Activated CD4-positive, alpha-beta T cell treated with anti-CD3 and anti-CD28 coated beads for 1 hour (primary cell): ENCODE results near the gene CTNNA2.

ENCODE experiments used
- DNase-seq: peaks from one replicate; pipeline ENCODE4 v3.0.0-alpha.2; 2020

Gene CTNNA2

GRCh38 chr2:79619442-79619841, 106.6 kb downstream of the CTNNA2 start:
- DNase-seq: no peak

- DNase-seq: no peak
These were observed 107.1 kb downstream of the CTNNA2 start for GRCh38 chr2:79619976-79620375.

GRCh38 chr2:79620679-79621078, 107.8 kb downstream of the CTNNA2 start:
- DNase-seq: no peak

- no peak for DNase-seq
These were observed 108.4 kb downstream of the CTNNA2 start for GRCh38 chr2:79621252-79621651.

- DNase-seq: no peak
These were observed 108.9 kb downstream of the CTNNA2 start for GRCh38 chr2:79621755-79622154.

- DNase-seq: no peak
These were observed 109.7 kb downstream of the CTNNA2 start for GRCh38 chr2:79622508-79622907.

- no peak for DNase-seq
These were observed 114.4 kb downstream of the CTNNA2 start for GRCh38 chr2:79627237-79627636.

GRCh38 chr2:79630060-79630459, 117.2 kb downstream of the CTNNA2 start:
- DNase-seq: no peak

- DNase-seq: no peak
These were observed 118.2 kb downstream of the CTNNA2 start for GRCh38 chr2:79630972-79631557.

- no peak for DNase-seq
These were observed 125.6 kb downstream of the CTNNA2 start for GRCh38 chr2:79638410-79638809.

GRCh38 chr2:79638954-79639353, 126.1 kb downstream of the CTNNA2 start:
- no peak for DNase-seq

- no peak for DNase-seq
These were observed 127.2 kb downstream of the CTNNA2 start for GRCh38 chr2:79640001-79640400.

- DNase-seq: no peak
These were observed 136.7 kb downstream of the CTNNA2 start for GRCh38 chr2:79649531-79649930.

- DNase-seq: no peak
These were observed 147.7 kb downstream of the CTNNA2 start for GRCh38 chr2:79660557-79660956.

GRCh38 chr2:79665091-79665490, 152.2 kb downstream of the CTNNA2 start:
- DNase-seq: no peak

GRCh38 chr2:79666430-79666829, 153.6 kb downstream of the CTNNA2 start:
- no peak for DNase-seq

GRCh38 chr2:79669714-79670113, 156.9 kb downstream of the CTNNA2 start:
- DNase-seq: no peak

GRCh38 chr2:79670198-79670597, 157.3 kb downstream of the CTNNA2 start:
- DNase-seq: no peak

- no peak for DNase-seq
These were observed 174.0 kb downstream of the CTNNA2 start for GRCh38 chr2:79686884-79687283.

- DNase-seq: no peak
These were observed 182.4 kb downstream of the CTNNA2 start for GRCh38 chr2:79695248-79695647.

GRCh38 chr2:79697200-79697599, 184.3 kb downstream of the CTNNA2 start:
- no peak for DNase-seq

- DNase-seq: no peak
These were observed 187.8 kb downstream of the CTNNA2 start for GRCh38 chr2:79700651-79701050.

- no peak for DNase-seq
These were observed 190.1 kb downstream of the CTNNA2 start for GRCh38 chr2:79702905-79703304.

GRCh38 chr2:79711098-79711497, 198.2 kb downstream of the CTNNA2 start:
- DNase-seq: no peak

GRCh38 chr2:79713131-79713785, 200.4 kb downstream of the CTNNA2 start:
- DNase-seq: no peak
